A673 (cell line): ENCODE measurements around the gene KCNJ15.

Experiments used
- EZH2 ChIP-seq: fragments of 200-600 bp; sonication (generic); IDR thresholded peaks from 2 replicates; pipeline ENCODE4 v1.6.1; 2017; ENCODE audit warnings: borderline replicate concordance, low read depth, mild to moderate bottlenecking, mixed read lengths, antibody characterized with exemption, low read length; ENCODE audit not compliant: poor library complexity, severe bottlenecking
- TF ChIP-seq, protein P1 (sequence below): fragments of 300-800, 200-600 bp; sonication (generic); conservative IDR thresholded peaks from 2 replicates; pipeline ENCODE4 v1.5.1; 2017; ENCODE audit warnings: low read depth, mild to moderate bottlenecking, antibody characterized with exemption, low read length, moderate library complexity, mixed read lengths

GRCh38 chr21:38315122-38315521 lies 58.3 kb downstream of the KCNJ15 start:
- no peak for TF ChIP-seq EZH2
- TF ChIP-seq, protein P1, sequence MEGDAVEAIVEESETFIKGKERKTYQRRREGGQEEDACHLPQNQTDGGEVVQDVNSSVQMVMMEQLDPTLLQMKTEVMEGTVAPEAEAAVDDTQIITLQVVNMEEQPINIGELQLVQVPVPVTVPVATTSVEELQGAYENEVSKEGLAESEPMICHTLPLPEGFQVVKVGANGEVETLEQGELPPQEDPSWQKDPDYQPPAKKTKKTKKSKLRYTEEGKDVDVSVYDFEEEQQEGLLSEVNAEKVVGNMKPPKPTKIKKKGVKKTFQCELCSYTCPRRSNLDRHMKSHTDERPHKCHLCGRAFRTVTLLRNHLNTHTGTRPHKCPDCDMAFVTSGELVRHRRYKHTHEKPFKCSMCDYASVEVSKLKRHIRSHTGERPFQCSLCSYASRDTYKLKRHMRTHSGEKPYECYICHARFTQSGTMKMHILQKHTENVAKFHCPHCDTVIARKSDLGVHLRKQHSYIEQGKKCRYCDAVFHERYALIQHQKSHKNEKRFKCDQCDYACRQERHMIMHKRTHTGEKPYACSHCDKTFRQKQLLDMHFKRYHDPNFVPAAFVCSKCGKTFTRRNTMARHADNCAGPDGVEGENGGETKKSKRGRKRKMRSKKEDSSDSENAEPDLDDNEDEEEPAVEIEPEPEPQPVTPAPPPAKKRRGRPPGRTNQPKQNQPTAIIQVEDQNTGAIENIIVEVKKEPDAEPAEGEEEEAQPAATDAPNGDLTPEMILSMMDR, result no peak
